Hepatocyte (in vitro differentiated cells): ENCODE data around the gene WNK1. TPM values are rescaled to one million over a fixed set of nuclear protein-coding genes. Genes with fewer than 3 reads are reported as not detected.

Experiments
- DNase-seq: peaks from one replicate; pipeline ENCODE4 v3.0.0-alpha.2; 2016; ENCODE audit warnings: low spot score
- H2AFZ ChIP-seq: fragments of 200-600 bp; sonication (generic); 2 replicates; pipeline ENCODE4 v1.6.0; 2016; ENCODE audit warnings: antibody characterized with exemption, mild to moderate bottlenecking
- H3K27ac ChIP-seq: fragments of 200-600 bp; sonication (generic); 2 replicates; pipeline ENCODE4 v1.5.1; 2016; ENCODE audit warnings: mild to moderate bottlenecking
- H3K27me3 ChIP-seq: fragments of 200-600 bp; sonication (generic); 2 replicates; pipeline ENCODE4 v1.6.1; 2016
- H3K36me3 ChIP-seq: fragments of 200-600 bp; sonication (generic); replicated peaks from 2 replicates; pipeline ENCODE4 v1.5.1; 2016; ENCODE audit warnings: low read depth; ENCODE audit not compliant: insufficient read depth
- H3K4me1 ChIP-seq: fragments of 200-600 bp; sonication (generic); 2 replicates; pipeline ENCODE4 v1.5.1; 2016; ENCODE audit warnings: mild to moderate bottlenecking, moderate library complexity; ENCODE audit not compliant: insufficient read depth
- H3K4me2 ChIP-seq: fragments of 200-600 bp; sonication (generic); 2 replicates; pipeline ENCODE4 v1.6.0; 2016
- H3K4me3 ChIP-seq: fragments of 200-600 bp; sonication (generic); 2 replicates; pipeline ENCODE4 v1.5.1; 2016; ENCODE audit warnings: mild to moderate bottlenecking
- H3K79me2 ChIP-seq: fragments of 200-600 bp; sonication (generic); 2 replicates; pipeline ENCODE4 v1.6.0; 2017; ENCODE audit warnings: mild to moderate bottlenecking
- H3K9me2 ChIP-seq: fragments of 200-600 bp; sonication (generic); replicated peaks from 2 replicates; pipeline ENCODE4 v1.6.0; 2017; ENCODE audit warnings: mild to moderate bottlenecking; ENCODE audit not compliant: insufficient read depth
- H3K9me3 ChIP-seq: fragments of 200-600 bp; sonication (generic); 2 replicates; pipeline ENCODE4 v1.5.1; 2016; ENCODE audit warnings: low read depth, mild to moderate bottlenecking
- H4K20me1 ChIP-seq: fragments of 200-600 bp; sonication (generic); 2 replicates; pipeline ENCODE4 v1.6.0; 2016; ENCODE audit warnings: mild to moderate bottlenecking; ENCODE audit not compliant: insufficient read depth, poor library complexity, severe bottlenecking
- CTCF ChIP-seq: fragments of 200-600 bp; sonication (generic); IDR thresholded peaks from 2 replicates; pipeline ENCODE4 v1.5.1; 2016; ENCODE audit warnings: antibody characterized with exemption, mild to moderate bottlenecking; ENCODE audit not compliant: poor library complexity
- EZH2 ChIP-seq: fragments of 200-600 bp; sonication (generic); IDR thresholded peaks from 2 replicates; pipeline ENCODE4 v1.6.1; 2016; ENCODE audit warnings: antibody characterized with exemption, mild to moderate bottlenecking, borderline replicate concordance
- EZH2phosphoT487 ChIP-seq: fragments of 200-600 bp; sonication (generic); IDR thresholded peaks from one replicate; pipeline ENCODE4 v1.6.1; 2018; ENCODE audit warnings: antibody characterized with exemption, mild to moderate bottlenecking, low read depth, moderate library complexity; ENCODE audit not compliant: unreplicated experiment, severe bottlenecking
- WGBS: methylation state at CpG from one replicate; pipeline ENCODE4 v1.1.6; 2016; ENCODE audit warnings: low lambda C conversion rate; ENCODE audit errors: missing lambda C conversion rate; 5-methylcytosine and 5-hydroxymethylcytosine counted together
- polyA plus RNA-seq: library from polyadenylated mRNA; unstranded; fragments of >200 nt; fragmentation: Nextera tagmentation; extraction: Ambion mirVana; gene quantifications from 2 replicates; pipeline ENCODE4 v1.2.1, GENCODE V29; 2016
- total RNA-seq: library from RNA; depleted of rRNA; stranded (reverse); fragments of >200 nt; gene quantifications from 2 replicates; pipeline ENCODE4 v1.2.3, GENCODE V29; 2014

Gene WNK1
- total and polyA plus RNA-seq, 2 experiments from 2014 or later: 58.5 to 62.6 TPM

- Histone ChIP-seq H3K79me2 (peaks cover 3% of the 10 kb centered on the region), H3K36me3 (no peaks in the 10 kb centered on the region), H4K20me1 (no peaks in the 10 kb centered on the region), H3K9me2 (no peaks in the 10 kb centered on the region), H3K27me3 (no peaks in the 10 kb centered on the region), H3K4me3 (no peak overlapping the region), H3K27ac (no peak overlapping the region), H3K4me1 (no peaks in the 10 kb centered on the region), H2AFZ (no peak overlapping the region), H3K9me3 (no peaks in the 10 kb centered on the region), H3K4me2 (no peak overlapping the region)
- 93% methylated on average over 1 of the region's 1 CpG for WGBS
- DNase-seq: no peak
- no peak for TF ChIP-seq EZH2
- no peak for TF ChIP-seq CTCF
- TF ChIP-seq EZH2phosphoT487: no peak
Measured at GRCh38 chr12:870378-870777, 118.0 kb downstream of the WNK1 start.

- no peak for DNase-seq
- H4K20me1 ChIP-seq: no peaks in the 10 kb centered on the region
- no peak overlapping the region for H2AFZ ChIP-seq
- no peak overlapping the region for H3K4me2 ChIP-seq
- no peaks in the 10 kb centered on the region for H3K4me1 ChIP-seq
- no peaks in the 10 kb centered on the region for H3K9me3 ChIP-seq
- TF ChIP-seq EZH2: no peak
- no peak for TF ChIP-seq EZH2phosphoT487
- H3K36me3 ChIP-seq: no peaks in the 10 kb centered on the region
- no peaks in the 10 kb centered on the region for H3K27me3 ChIP-seq
- no peaks in the 10 kb centered on the region for H3K9me2 ChIP-seq
- WGBS: 82% methylated on average over 2 of the region's 2 CpGs
- no peak overlapping the region for H3K27ac ChIP-seq
- H3K4me3 ChIP-seq: no peak overlapping the region
- H3K79me2 ChIP-seq: peaks cover 3% of the 10 kb centered on the region
Measured at GRCh38 chr12:873954-874353, 121.6 kb downstream of the WNK1 start.

- Histone ChIP-seq H2AFZ (no peak overlapping the region), H3K36me3 (no peaks in the 10 kb centered on the region), H3K4me1 (no peaks in the 10 kb centered on the region), H4K20me1 (no peaks in the 10 kb centered on the region), H3K9me2 (no peaks in the 10 kb centered on the region), H3K27me3 (no peaks in the 10 kb centered on the region), H3K4me3 (no peak overlapping the region), H3K27ac (no peak overlapping the region), H3K4me2 (no peak overlapping the region), H3K9me3 (no peaks in the 10 kb centered on the region), H3K79me2 (peaks cover 3% of the 10 kb centered on the region)
- no peak for DNase-seq
- TF ChIP-seq EZH2: no peak
- TF ChIP-seq CTCF: no peak
- TF ChIP-seq EZH2phosphoT487: no peak
- 92% methylated on average over 5 of the region's 5 CpGs for WGBS
Measured at GRCh38 chr12:879641-880040, 127.3 kb downstream of the WNK1 start.

GRCh38 chr12:880656-881055 lies 128.3 kb downstream of the WNK1 start:
- Histone ChIP-seq H4K20me1 (no peaks in the 10 kb centered on the region), H3K27ac (no peak overlapping the region), H3K9me3 (no peaks in the 10 kb centered on the region), H3K27me3 (no peaks in the 10 kb centered on the region), H3K36me3 (no peaks in the 10 kb centered on the region), H3K9me2 (no peaks in the 10 kb centered on the region), H2AFZ (no peak overlapping the region), H3K79me2 (no peaks in the 10 kb centered on the region), H3K4me1 (no peaks in the 10 kb centered on the region), H3K4me2 (no peak overlapping the region), H3K4me3 (no peak overlapping the region)
- TF ChIP-seq CTCF: no peak
- no peak for TF ChIP-seq EZH2
- no peak for TF ChIP-seq EZH2phosphoT487
- no peak for DNase-seq
- WGBS: 97% methylated on average over 4 of the region's 4 CpGs
